Femur (tissue), 1 donor: ENCODE measurements around the gene ALPI.
"Not testable (repeated sequence)": the region's sequence is repeated elsewhere in the genome, so short reads cannot be mapped to it uniquely, and the experiment has no call there.

Source experiments
- DNase-seq: peaks from one replicate; pipeline ENCODE4 v3.0.0-alpha.2; 2017

The ALPI gene

DNA sequence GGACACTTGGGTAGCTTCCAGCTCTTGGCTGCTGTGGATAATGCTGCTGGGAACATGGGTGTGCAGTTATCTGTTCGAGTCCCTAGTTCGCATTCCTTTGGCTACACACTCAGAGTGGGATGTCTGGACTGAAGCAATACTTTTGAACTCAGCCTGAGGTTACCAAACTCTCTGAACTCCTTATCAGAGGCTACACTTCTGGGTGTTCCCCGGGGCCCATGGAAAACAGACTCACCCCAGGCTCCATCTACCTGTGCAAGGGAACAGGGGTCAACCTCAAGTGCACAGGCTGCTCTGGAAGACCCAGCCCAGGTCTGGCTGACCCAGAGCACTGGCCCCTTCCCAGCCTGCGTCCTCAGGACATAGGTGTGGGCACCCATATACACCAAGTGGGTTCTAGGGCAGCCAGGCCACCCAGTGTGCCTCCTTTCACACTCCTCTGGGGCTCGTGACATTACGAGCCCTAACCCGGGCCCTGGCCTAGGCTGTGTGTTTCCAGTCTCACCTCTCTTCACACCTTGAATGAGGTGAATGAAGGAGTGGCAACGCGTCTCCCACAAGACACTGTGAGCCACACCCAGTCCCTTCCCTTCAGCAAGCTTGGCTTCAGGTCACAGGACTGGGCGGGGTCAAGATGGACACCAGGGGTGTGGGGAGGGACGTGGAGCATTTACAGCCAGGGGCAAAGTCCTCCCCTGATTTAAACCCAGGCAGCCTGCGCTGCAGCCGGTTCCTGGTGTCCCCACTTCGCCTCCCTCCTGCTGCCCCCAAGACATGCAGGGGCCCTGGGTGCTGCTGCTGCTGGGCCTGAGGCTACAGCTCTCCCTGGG, at the start of gene ALPI:
TSS of gene ALPI (plus strand) at position 728 of the 830 bp plus-strand sequence. CDS start at position 775, 47 bp downstream.
- no peak for DNase-seq

DNA sequence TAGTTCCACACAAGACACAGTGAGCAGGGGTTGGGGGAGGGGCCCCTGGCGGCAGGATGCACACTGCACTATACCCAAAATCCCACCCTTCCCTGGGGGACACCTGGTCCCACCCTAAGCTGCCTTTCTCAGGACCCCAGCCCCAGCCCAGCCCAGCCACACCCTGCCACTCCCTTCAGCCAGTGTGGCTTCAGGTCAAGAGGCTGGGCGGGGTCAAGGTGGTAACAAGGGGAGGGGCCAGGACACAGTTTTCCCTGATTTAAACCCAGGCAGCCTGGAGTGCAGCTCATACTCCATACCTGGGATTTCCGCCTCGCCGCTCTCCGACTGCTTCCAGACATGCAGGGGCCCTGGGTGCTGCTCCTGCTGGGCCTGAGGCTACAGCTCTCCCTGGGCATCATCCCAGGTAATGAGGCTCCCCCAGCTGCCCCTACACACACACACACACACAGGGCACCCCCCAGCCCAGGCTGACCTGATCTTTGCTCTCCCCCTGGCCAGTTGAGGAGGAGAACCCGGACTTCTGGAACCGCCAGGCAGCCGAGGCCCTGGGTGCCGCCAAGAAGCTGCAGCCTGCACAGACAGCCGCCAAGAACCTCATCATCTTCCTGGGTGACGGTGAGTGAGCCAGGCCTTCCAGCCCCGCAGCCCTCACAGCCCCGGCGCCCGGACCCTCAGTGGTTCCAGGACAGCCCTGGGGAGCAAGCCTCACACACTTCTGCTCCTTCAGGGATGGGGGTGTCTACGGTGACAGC, 49.2 kb upstream of the ALPI start, which contains the start of gene ALPG:
TSS of gene ALPG (plus strand) at position 289 of the 755 bp plus-strand sequence. CDS start at position 340, 51 bp downstream.
- DNase-seq = no peak

DNA sequence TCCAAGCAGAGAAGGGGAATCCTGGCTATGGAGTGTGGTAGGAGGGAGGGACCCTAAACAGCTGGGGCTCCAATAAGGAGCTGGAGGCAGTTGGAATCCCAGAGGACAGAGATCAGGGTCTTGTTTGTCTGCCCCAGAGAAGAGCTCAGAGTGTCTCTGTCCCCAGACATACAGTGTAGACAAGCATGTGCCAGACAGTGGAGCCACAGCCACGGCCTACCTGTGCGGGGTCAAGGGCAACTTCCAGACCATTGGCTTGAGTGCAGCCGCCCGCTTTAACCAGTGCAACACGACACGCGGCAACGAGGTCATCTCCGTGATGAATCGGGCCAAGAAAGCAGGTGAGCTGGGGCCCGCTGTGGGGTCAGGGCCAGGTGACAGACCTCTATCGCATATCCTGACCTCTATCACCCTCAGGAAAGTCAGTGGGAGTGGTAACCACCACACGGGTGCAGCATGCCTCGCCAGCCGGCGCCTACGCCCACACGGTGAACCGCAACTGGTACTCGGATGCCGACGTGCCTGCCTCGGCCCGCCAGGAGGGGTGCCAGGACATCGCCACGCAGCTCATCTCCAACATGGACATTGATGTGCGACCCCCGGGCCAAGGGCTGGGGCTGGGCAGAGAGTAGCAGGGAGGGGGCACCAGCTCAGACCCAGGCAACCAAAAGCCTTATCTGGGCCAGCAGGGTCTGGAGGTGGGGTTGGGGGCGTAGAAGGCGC, 48.4 kb upstream of the ALPI start:
- DNase-seq = not testable (repeated sequence)

DNA sequence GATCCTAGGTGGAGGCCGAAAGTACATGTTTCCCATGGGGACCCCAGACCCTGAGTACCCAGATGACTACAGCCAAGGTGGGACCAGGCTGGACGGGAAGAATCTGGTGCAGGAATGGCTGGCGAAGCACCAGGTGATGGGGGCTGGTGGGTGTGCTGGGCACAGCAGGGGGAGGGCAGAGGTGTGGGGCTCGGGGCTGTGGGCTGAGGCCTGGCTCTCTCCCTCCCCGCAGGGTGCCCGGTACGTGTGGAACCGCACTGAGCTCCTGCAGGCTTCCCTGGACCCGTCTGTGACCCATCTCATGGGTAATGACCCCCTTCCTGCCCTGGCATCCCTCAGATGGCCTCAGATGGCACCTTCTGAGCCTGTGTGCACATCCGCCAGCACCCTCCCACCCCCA, 47.7 kb upstream of the ALPI start:
- not testable (repeated sequence) for DNase-seq

DNA sequence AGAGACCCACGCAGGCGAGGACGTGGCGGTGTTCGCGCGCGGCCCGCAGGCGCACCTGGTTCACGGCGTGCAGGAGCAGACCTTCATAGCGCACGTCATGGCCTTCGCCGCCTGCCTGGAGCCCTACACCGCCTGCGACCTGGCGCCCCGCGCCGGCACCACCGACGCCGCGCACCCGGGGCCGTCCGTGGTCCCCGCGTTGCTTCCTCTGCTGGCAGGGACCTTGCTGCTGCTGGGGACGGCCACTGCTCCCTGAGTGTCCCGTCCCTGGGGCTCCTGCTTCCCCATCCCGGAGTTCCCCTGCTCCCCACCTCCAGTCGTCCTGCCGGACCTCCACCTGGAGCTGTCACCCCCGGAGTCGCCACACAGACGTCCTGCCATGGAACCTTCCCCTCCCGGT, 46.3 kb upstream of the ALPI start:
- DNase-seq = not testable (repeated sequence)

DNA sequence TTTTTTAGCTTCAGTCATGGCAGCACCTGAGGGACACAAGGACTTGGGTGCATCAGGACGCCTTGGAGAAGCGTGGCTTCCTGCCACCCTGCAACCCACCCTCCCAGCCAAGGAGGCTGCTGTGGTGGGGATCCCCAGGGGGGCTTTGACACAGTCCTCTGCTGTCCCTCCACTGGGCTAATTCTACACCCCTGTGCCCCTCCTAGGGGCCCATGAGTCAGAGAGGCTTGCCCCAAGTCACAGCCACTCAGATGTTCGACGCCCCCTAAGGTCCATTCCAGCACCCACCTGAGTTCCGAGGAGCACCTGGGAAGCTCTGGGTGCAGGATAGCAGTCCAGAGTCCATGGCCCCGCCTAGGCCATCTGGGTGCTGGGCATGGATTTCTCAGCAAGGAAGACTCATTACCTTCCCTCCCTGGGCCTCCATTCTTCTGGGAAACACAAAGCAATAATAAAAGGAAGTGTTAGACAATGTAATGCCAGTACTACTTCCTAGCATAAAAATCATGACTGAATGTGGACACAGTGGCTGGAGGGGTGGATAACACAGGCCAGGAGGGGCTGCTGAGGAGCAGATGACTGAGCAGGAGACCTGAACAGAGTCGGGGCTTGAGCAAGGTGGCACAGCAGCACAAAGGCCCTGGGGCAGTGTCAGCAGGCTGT, 45.6 kb upstream of the ALPI start:
- no peak for DNase-seq

DNA sequence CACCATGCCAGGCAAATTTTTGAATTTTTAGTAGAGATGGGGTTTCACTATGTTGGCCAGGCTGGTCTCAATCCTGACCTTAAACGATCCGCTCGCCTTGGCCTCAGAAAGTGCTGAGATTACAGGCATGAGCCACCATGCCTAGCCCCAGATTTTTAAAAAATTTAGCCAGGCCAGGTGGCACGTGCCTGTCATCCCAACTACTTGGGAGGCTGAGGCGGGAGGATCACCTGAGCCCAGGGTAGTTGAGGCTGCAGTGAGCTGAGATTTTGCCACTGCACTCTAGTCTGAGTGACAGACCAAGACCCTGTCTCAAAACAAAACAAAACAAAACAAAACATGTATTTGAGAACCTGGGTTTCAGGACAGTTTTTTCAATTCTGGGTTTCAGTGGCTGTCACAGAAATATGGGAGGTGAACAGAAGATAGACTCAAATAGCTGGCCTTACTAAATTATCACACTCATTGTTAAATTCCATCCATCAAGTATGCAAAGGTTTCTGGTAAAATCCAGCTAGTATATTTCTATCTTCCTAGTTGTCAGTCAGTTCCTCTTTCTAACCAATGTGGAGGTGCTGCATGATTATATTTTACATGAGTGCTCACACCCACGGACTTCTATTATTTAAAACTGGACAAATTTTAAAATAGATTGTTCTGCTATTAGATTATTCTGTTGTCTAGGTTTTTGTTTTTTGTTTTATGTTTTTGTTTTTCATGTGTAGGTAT, 43.9 kb upstream of the ALPI start:
- DNase-seq = no peak

DNA sequence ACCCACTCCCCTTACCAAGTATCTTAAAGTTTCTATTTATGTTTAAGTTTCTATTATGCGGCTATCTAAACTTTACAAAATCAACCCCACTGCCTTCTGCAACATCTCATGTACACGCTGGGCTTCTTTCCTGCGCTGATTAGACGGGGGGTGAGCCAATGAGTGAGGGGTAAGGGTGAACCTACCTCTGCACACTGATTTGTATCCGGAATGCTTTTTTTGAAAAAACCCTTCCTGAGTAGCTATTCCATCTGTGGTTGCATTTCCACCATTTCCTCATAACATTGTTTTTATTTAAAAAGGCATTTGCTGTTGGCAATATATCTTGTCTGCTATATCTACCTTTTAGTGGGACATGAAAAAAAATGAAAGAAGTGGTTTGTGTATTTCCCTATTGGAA, 43.0 kb upstream of the ALPI start:
- no peak for DNase-seq

DNA sequence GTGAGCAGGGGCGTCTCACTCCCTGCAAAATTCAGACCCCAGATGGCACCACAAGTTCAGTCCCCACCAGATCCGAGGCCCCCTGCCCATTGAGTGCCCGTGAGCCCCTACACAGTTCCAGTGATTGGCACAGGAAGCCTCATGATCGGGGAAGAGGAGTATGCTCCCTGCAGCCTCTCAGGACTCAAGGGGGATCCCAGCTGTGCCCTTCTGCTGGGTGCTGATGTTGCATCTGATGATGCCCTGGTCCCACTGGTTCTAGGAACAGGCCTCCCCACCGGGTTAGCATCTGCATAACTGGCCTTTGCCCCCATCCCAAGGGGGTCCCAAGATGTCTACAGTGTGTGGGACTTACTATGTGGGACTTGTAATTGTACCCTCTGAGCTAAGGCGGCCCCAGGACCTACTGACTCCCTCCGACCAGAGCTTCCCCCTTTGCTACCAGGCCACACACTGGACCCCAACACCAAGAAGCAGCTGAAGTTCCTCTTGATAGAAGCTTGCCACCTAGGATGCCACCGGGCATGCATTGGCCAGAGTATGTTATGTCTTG, 40.7 kb upstream of the ALPI start:
- no peak for DNase-seq

DNA sequence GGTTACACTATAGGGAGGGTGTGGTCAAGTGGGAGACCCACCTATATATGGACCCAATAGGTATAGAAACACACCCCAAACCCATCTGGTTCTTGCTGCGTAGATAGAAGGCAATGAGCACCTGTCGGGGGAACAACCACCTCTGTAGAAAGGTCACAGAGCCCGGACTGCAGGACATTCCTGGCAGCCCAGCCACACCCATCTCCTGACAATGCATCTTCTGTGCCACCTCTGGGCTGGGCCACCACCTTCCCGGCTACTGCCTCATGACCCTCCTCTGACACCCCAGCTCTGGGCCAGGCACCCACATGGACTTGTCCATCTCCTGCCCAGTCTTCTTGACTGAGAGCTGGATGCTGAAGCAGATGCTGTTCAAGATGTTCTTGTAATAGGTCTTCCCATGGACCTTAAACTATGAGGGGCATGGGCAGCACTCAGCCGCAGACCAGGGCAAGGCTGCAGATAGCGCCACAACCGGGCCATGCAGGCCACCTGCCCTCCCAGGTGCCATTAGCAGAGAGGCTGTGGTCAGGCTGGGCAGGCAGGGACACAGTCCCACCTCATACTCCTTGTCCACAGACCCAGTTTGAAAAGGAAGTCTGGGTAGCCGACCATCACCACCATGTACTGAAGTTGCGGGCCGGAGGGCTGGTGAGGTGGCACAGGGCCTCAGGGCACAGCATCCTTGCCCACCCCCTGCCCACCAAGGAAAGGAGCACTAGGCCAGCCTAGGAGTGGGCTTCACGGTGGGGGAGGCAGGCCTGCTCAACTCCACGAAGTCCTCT, 40.0 kb upstream of the ALPI start:
- no peak for DNase-seq

DNA sequence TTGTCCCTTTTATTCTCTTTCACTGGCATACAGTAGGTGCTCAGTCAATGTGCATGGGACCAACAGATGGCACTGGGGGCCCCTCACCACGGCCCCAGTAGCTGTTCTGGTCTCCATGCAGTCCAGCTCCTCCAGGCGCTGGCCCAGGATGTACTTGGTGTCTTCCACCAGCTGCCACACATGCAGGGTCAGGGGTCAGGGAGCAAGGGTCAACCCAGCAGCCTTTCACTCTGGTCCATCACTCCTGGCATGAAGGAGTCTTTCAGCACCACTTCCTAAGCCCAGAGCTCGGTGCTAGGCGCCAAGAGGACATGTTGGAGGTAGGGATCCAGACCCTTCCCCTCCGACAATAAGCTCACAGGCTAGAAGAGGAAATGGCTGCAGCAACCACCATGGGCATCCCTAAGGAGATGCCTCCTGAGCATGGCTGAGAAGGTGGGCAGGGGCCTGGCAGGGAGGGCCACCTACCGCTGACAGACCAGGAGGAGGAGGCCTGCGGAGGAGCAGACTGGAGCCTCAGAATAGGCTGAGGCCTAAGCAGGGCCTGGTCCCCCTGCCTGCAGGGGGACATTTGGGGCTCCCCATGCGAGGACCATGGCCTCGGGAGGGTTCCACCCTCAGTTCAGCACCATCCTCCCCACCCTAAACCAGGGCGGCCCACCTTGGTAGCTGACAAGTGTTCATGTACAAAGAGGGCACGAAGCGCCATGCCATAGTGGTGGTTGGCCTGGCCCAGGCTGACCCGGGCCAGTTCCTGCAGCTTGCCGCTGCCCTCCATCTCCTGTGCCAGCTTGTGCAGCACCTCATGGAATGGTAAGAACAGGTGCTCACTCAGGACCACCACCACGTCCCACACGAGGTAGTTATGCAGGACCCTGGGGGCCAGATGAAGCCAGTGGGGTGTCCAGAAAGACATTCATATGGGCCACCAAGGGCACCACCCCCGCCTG, 39.2 kb upstream of the ALPI start:
- no peak for DNase-seq

DNA sequence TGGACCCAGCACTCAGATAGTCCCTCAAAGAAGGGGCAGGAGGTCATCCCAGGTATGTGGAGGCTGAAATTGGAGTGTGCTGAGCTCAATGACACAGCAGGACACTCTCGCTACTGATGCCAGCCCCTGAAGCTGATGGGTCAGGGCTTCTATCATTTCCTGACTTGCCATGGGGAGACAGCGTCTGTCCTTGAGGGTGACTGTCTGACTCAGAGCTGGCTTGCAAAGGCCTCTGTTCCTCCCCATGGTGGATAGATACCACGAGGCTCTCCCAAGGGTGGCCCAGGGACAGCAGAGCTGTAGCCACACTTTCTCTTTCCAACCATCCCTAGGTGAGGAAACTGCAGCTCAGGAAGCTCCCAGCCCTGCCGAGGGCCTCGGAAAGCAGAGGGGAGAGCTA, 38.5 kb upstream of the ALPI start:
- no peak for DNase-seq

DNA sequence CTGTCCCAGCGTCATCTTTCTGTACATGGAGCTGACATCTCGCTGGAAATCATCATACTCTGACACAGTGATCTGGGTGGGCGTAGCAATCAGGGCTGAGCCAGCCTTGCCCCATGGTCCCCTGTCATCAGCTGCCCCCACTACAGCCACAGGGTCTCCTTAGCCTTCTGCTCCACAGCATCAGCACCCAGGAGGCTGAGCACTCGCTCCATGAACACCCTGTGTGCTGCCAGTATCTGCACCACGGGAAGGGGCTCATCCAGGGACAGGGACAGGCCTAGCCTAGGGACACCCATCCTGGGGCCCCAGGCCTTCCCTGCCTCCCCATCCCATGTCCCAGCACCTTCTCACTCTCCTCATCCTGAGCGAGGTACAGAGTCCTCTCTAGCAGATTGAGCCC, 37.9 kb upstream of the ALPI start:
- no peak for DNase-seq

DNA sequence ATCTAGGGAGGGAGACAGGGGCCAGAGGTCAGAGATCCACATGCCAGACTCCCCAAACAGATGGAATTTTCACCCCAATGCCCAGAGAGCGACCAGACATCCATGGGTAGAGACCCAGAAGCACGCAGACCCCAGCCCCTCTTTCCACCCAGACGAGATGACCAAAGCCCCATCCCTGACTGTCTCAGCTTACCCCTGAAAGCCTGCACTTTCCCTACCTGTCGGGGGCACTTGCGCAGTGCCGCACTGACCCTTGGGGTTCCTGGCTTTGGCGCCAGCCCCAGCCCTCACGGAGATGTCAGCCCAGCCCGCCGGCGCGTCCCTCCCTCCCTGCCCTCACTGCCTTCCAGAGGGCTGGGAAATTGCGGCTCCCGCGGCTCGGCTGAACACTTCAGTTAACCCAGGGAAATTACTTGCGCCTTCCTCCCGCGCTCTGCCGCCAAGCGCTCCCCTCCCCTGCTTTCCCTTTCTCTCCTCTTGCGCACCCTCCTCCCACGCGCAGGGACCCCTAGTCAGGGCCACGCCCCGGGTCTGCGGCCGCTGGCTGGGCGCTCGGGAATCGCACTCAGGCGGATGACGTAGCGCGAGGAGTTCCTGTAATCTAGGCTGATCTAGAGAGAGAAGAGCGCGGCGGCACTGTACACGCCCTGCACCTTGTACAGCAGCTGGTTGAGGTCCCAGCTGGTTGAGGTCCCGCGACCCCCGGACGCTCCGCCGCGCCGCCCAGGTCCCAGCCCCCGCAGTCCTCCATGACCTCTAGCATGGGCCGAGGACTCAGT, 37.3 kb upstream of the ALPI start:
- peak; percentile 44 for DNase-seq

DNA sequence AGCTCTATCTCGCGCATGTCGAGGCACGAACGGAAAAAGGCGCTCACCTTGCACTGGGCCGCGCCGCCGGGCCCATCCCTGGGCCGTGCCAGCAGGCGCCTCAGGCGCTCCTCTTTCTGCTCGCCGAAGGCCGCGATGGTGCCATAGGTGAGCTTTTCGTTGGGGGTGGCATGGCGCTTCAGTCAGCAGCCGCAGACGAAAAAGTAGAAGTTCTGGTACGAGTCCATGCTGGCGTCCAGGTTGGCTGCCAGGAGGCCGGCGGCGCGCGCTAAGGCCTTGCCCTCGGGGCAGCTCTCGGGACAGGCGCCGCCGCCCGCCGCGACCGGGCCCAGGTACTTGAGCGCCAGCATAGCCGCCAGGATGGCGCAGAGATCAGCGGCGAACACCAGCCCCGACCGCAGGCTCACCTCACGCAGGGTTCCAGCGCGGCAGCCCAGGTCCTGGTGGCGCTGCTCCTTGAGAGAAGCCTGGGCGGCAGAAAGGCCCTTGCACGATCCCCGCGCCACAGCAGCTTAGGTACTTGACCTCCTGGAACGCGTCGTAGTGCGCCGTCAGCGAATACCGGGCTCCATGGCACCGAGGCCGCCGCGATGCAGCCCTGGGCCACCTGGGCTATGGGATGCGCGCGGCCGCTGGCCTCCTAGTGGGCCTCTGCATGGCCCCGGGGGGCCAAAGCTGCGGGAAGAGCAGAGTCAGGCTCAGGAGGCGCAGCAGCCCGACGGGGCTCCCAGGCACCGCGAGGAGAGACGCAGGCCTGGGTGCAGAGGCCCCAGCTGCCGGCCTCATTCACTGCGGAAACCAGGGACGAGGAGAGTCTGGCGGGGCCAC, 36.5 kb upstream of the ALPI start:
- no peak for DNase-seq

DNA sequence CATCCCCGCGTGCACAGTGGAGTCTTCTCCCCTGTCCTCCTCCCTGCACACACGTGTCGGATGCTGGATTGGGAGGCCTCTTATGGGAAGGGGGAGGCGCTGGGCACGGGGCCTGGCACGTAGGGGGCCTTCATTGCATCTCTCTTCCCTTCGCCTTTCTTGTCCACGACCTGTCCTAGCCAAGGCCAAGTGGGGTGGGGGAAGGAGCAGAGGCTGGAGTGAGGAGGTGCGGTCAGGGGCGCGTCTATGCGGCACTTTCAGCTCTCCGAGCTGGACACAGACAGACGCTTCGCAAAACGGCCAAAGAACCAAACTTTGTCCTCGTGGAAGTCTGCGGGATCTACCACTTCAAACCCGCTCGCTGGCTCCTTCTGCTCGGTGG, 35.9 kb upstream of the ALPI start:
- DNase-seq = no peak

DNA sequence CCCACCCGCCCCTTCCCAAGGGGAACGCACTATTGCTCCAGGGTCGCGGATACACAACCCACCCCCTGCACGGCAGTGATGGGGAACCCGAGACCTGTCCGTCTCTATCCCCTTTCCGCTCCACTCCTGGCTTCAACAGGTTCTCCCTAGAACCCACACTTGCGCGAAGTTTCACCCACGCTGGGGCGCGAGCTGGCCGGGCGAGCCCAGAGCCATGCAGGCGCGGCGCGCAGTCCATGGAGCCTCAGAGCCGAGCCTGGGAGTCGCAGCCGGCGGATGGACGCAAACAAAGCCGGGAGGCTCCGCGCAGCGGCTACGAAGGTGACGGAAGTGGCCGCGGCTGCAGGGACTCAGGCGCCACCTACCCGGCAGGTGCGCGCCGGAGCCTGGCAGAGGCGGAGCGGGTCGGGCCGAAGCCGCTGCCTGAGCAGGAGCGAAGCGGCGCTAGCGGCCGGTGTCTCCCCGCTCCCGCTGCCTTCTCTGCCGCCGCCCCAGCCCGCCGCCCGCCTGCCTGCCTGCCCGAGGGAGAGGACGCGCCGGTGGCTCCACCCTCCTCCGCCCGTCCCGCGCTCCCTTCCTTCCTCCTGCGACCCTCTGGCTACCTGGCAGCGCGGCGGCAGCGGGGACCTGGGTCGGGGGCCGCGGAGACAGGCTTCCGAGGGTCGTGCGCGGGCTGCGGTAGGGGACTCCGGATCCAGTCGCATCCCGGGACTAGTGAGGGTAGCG, 35.3 kb upstream of the ALPI start:
- DNase-seq = no peak
